Subcutaneous adipose tissue (tissue), 4 donors: Measurements from ENCODE around the gene LNX2. TPM values are rescaled to one million over a fixed set of nuclear protein-coding genes. Genes with fewer than 3 reads are reported as not detected.

Experiments used
- CTCF ChIP-seq: fragments of 450-650 bp; IDR thresholded peaks from one replicate; pipeline ENCODE4 v1.5.1; 2016; ENCODE audit warnings: low read depth, mild to moderate bottlenecking, control low read depth, antibody characterized with exemption, moderate library complexity
- total RNA-seq, 4 donors: library from RNA; depleted of rRNA; stranded (reverse); fragments of >200 nt; gene quantifications; one replicate each; pipeline ENCODE4 v1.1.0, GENCODE V29; 2016

LNX2 gene
- total RNA-seq, 4 donors from 2014 or later = 4.7 to 10.7 (median 7.3) TPM

- TF ChIP-seq CTCF = no peak
Observed at GRCh38 chr13:27599096-27599495, 21.2 kb downstream of the LNX2 start.

GRCh38 chr13:27595055-27595811 is 25.1 kb downstream of the LNX2 start:
- no peak for TF ChIP-seq CTCF

GRCh38 chr13:27593267-27593666 is 27.1 kb downstream of the LNX2 start:
- no peak for TF ChIP-seq CTCF

GRCh38 chr13:27592865-27593264 is 27.5 kb downstream of the LNX2 start:
- no peak for TF ChIP-seq CTCF

GRCh38 chr13:27588405-27588804 is 31.9 kb downstream of the LNX2 start:
- TF ChIP-seq CTCF = no peak

GRCh38 chr13:27587095-27587746 is 33.1 kb downstream of the LNX2 start:
- no peak for TF ChIP-seq CTCF

- TF ChIP-seq CTCF = no peak
Observed at GRCh38 chr13:27583645-27584044, 36.7 kb downstream of the LNX2 start.
